Activated naive CD4-positive, alpha-beta T cell treated with anti-CD3 and anti-CD28 coated beads for 36 hours (primary cell): ENCODE data around the gene RELN. TPM values are rescaled to one million over a fixed set of nuclear protein-coding genes. Genes with fewer than 3 reads are reported as not detected.

Experiments
- CTCF ChIA-PET: fragments of 350-600 bp; sonication (Branson Sonifier 250); formaldehyde crosslinking; loops from one replicate; lab custom pipeline; 2021; ENCODE audit warnings: antibody characterized with exemption; lab: Charles Lee
- DNase-seq: peaks from one replicate; pipeline ENCODE4 v3.0.0-alpha.2; 2020
- H3K27ac Mint-ChIP-seq: one replicate; pipeline ENCODE4 v1.8.0; 2021; ENCODE audit warnings: mild to moderate bottlenecking, mixed read lengths
- H3K27me3 Mint-ChIP-seq: one replicate; pipeline ENCODE4 v1.8.0; 2021; ENCODE audit warnings: low read depth, mixed read lengths
- H3K36me3 Mint-ChIP-seq: one replicate; pipeline ENCODE4 v1.8.0; 2021; ENCODE audit warnings: low read depth, mixed read lengths
- H3K4me1 Mint-ChIP-seq: one replicate; pipeline ENCODE4 v1.8.0; 2021; ENCODE audit warnings: low read depth, mixed read lengths
- H3K4me3 Mint-ChIP-seq: one replicate; pipeline ENCODE4 v1.8.0; 2021; ENCODE audit warnings: mild to moderate bottlenecking, moderate library complexity, mixed read lengths
- H3K9me3 Mint-ChIP-seq: one replicate; pipeline ENCODE4 v1.8.0; 2021; ENCODE audit warnings: mixed read lengths
- intact Hi-C: fragments of 100-400 bp; cut with micrococcal nuclease; formaldehyde crosslinking; loops from one replicate; pipeline ENCODE4 v1.15.1; 2023
- total RNA-seq, 2 experiments: library from RNA; stranded (reverse); gene quantifications; one replicate each; pipeline ENCODE4 v1.2.3, GENCODE V29; 2021

RELN gene
- total RNA-seq, 2 experiments from 2014 or later, result not detected

GRCh38 chr7:103686064-103686463 is 303.4 kb downstream of the RELN start:
- intact Hi-C loops, result no loop called here
- H3K36me3 Mint-ChIP-seq, result no peaks in the 10 kb centered on the region
- no peak overlapping the region for H3K4me3 Mint-ChIP-seq
- H3K4me1 Mint-ChIP-seq, result no peaks in the 10 kb centered on the region
- CTCF ChIA-PET, result no interaction called here
- H3K27me3 Mint-ChIP-seq, result peaks cover 6% of the 10 kb centered on the region
- H3K27ac Mint-ChIP-seq, result no peak overlapping the region
- no peak for DNase-seq
- no peaks in the 10 kb centered on the region for H3K9me3 Mint-ChIP-seq

DNA sequence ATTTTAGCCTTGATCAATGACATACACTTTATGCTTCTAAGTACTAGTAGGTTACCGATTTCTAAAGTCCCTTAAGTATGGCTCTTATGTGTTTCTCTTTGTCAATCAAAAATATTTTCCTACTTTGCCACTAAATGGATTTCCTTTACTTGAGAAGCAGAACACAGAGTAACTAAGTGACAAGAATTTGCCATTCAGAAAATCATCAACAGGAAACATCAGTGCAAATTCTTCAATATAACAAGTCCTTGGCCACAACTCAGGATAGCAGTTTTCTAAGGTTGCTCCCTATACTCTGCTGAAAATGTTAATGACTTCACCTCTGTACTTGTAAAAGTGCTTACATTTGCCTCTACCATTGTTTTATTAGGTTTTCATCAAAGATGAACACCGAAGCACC is 303.8 kb downstream of the RELN start:
- CTCF ChIA-PET, result no interaction called here

DNA sequence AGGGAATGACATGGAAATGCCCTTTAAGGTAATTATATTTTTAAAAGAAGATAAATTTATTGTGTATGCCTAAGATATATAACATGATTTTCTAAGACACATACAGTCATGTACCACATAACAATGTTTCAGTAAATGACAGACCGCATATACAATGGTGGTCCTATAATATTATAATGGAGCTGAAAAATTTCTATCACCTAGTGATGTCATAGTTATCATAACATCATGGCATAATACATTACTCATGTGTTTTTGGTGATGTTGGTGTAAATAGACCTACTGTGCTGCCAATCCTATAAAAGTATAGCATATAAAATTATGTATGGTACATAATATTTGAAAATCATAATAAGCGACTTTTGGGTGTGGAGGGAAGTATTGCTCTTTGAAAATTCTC is 306.1 kb downstream of the RELN start:
- no peak for DNase-seq
- Mint-ChIP-seq H3K9me3 (no peaks in the 10 kb centered on the region), H3K4me1 (no peaks in the 10 kb centered on the region), H3K36me3 (no peaks in the 10 kb centered on the region), H3K27me3 (peaks cover 5% of the 10 kb centered on the region), H3K27ac (no peak overlapping the region), H3K4me3 (no peak overlapping the region)
- CTCF ChIA-PET, result no interaction called here
- intact Hi-C loops, result no loop called here

More for the DNA sequence above, 303.8 kb downstream of the RELN start:
- Mint-ChIP-seq H3K4me1 (no peaks in the 10 kb centered on the region), H3K9me3 (no peaks in the 10 kb centered on the region), H3K27me3 (peaks cover 9% of the 10 kb centered on the region), H3K27ac (no peak overlapping the region), H3K4me3 (no peak overlapping the region), H3K36me3 (no peaks in the 10 kb centered on the region)
- intact Hi-C loops, result no loop called here
- DNase-seq, result no peak

- intact Hi-C loops, result no loop called here
- DNase-seq, result no peak
- Mint-ChIP-seq H3K4me1 (no peaks in the 10 kb centered on the region), H3K4me3 (no peak overlapping the region), H3K27ac (no peak overlapping the region), H3K9me3 (peaks cover 6% of the 10 kb centered on the region), H3K27me3 (peaks cover 3% of the 10 kb centered on the region), H3K36me3 (no peaks in the 10 kb centered on the region)
- CTCF ChIA-PET, result no interaction called here
Measured at GRCh38 chr7:103680161-103681144, 309.0 kb downstream of the RELN start.

DNA sequence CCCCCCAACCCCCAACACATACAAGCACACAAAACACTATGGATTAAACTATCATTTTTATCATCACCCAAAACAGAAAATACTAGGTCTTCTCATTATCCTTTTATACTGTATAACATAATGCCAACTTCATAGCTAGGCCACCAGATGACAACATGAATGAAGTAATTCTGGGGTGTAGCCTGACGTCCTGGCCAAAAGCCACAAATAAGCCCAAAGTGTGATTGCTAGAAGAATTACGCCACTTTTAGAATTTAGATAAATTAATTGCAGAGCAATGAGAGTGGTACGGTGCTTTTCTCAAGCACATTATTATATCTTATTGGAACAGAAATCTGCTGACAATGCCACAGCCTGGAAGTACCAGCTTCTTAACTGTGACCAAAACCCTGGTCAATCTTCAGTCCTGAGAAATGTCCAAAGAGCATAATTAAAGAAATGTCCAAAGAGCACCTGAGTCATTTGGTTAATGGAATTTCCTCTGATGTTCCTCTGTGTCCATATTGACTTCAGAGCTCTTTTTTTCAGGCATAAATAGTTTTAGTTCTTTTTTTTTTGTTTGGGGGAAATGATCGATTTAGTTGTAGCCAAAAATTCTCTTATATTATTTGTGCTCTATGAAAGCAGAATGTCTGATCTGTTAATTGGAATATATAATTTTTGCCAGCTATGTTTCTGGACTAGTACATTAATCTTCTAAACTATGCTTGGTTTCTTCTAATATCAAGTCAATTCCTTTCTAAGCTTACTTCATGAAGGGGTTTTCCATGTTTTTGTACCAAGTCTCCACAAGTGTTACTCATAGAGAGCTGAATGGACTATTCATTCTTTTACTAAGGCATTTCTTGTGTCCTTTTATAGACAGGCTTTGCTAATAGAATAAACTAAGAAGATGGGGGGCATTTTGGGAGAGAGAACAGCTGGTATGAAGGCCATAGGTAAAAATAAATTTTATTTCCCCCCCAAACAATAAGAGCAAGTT is 310.0 kb downstream of the RELN start:
- no peak for DNase-seq
- Mint-ChIP-seq H3K27me3 (peaks cover 10% of the 10 kb centered on the region), H3K36me3 (no peaks in the 10 kb centered on the region), H3K4me3 (no peak overlapping the region), H3K27ac (no peak overlapping the region), H3K9me3 (peaks cover 6% of the 10 kb centered on the region), H3K4me1 (no peaks in the 10 kb centered on the region)
- intact Hi-C loops, result no loop called here
- CTCF ChIA-PET, result no interaction called here

- Mint-ChIP-seq H3K27ac (no peak overlapping the region), H3K36me3 (no peaks in the 10 kb centered on the region), H3K4me1 (no peaks in the 10 kb centered on the region), H3K27me3 (peaks cover 5% of the 10 kb centered on the region), H3K9me3 (no peaks in the 10 kb centered on the region), H3K4me3 (no peak overlapping the region)
- intact Hi-C loops, result no loop called here
- no peak for DNase-seq
- CTCF ChIA-PET, result no interaction called here
Measured at GRCh38 chr7:103668279-103668941, 321.0 kb downstream of the RELN start.

DNA sequence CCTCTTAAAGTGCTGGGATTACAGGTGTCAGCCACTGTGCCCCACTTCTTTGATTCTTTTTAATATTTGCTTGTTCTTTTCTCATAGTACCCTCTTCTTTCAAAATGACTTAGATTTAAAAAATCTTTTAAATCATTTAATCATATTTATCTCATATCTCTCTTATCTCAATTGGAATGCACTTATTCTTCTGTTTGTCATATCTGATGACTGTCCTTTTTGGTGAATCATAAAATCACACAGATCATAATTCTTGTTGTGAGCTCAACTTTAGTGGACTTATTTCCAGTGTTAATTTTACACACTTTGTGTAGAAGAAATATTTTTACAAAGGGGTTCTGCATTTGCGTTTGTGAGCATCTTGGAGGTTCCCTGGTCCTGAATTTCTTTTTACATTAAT is 323.1 kb downstream of the RELN start:
- CTCF ChIA-PET, result no interaction called here
- Mint-ChIP-seq H3K4me1 (no peaks in the 10 kb centered on the region), H3K9me3 (no peaks in the 10 kb centered on the region), H3K27me3 (peaks cover 5% of the 10 kb centered on the region), H3K27ac (no peak overlapping the region), H3K36me3 (no peaks in the 10 kb centered on the region), H3K4me3 (no peak overlapping the region)
- no peak for DNase-seq
- intact Hi-C loops, result no loop called here

- peaks cover 6% of the 10 kb centered on the region for H3K27me3 Mint-ChIP-seq
- no peak overlapping the region for H3K4me3 Mint-ChIP-seq
- DNase-seq, result no peak
- intact Hi-C loops, result no loop called here
- H3K4me1 Mint-ChIP-seq, result no peaks in the 10 kb centered on the region
- no peaks in the 10 kb centered on the region for H3K9me3 Mint-ChIP-seq
- CTCF ChIA-PET, result no interaction called here
- no peaks in the 10 kb centered on the region for H3K36me3 Mint-ChIP-seq
- no peak overlapping the region for H3K27ac Mint-ChIP-seq
Measured at GRCh38 chr7:103664577-103664976, 324.9 kb downstream of the RELN start.

- no peaks in the 10 kb centered on the region for H3K36me3 Mint-ChIP-seq
- CTCF ChIA-PET, result no interaction called here
- H3K9me3 Mint-ChIP-seq, result no peaks in the 10 kb centered on the region
Measured at GRCh38 chr7:103660455-103661371, 328.7 kb downstream of the RELN start.

GRCh38 chr7:103658055-103659005 is 331.1 kb downstream of the RELN start:
- CTCF ChIA-PET, result no interaction called here
- no peak for DNase-seq
- Mint-ChIP-seq H3K27me3 (peaks cover 11% of the 10 kb centered on the region), H3K4me1 (no peaks in the 10 kb centered on the region), H3K4me3 (no peak overlapping the region), H3K9me3 (no peaks in the 10 kb centered on the region), H3K36me3 (no peaks in the 10 kb centered on the region), H3K27ac (no peak overlapping the region)
- intact Hi-C loops, result no loop called here

More at GRCh38 chr7:103660455-103661371, 328.7 kb downstream of the RELN start:
- Mint-ChIP-seq H3K4me3 (no peak overlapping the region), H3K4me1 (no peaks in the 10 kb centered on the region), H3K27me3 (peaks cover 12% of the 10 kb centered on the region), H3K27ac (no peak overlapping the region)
- no peak for DNase-seq
- intact Hi-C loops, result no loop called here
